AG04450 (cell line): ENCODE data around the gene MDK. TPM values are rescaled to one million over a fixed set of nuclear protein-coding genes. Genes with fewer than 3 reads are reported as not detected.

Experiments
- CTCF ChIA-PET: fragments of 300-600, 350-600 bp; formaldehyde crosslinking; extraction: SDS; loops from one replicate; lab custom pipeline; 2022; ENCODE audit warnings: antibody characterized with exemption, inconsistent platforms; lab: Charles Lee
- POLR2A ChIA-PET: fragments of 350-600 bp; formaldehyde crosslinking; extraction: SDS; loops from one replicate; lab custom pipeline; 2021; ENCODE audit warnings: antibody characterized with exemption, inconsistent platforms; lab: Yijun Ruan, JAX
- DNase-seq: peaks from one replicate; pipeline ENCODE4 v3.0.0-alpha.2; 2011; ENCODE audit warnings: low read depth, low spot score
- H3K27ac ChIP-seq: one replicate; pipeline ENCODE4 v1.5.1; 2012; ENCODE audit warnings: low read depth, low read length, control low read depth
- H3K27me3 ChIP-seq: one replicate; pipeline ENCODE4 v1.6.0; 2012; ENCODE audit warnings: low read length; ENCODE audit not compliant: control insufficient read depth, insufficient read depth
- H3K4me3 ChIP-seq: 2 replicates; pipeline ENCODE4 v1.5.1; 2011; ENCODE audit warnings: mild to moderate bottlenecking, low read depth, low read length, control low read depth
- H3K9me3 ChIP-seq: 2 replicates; pipeline ENCODE4 v1.5.1; 2012; ENCODE audit warnings: low read length; ENCODE audit not compliant: control insufficient read depth, insufficient read depth
- polyA minus RNA-seq: library from RNA; depleted of rRNA, polyadenylated mRNA; stranded (reverse); fragments of >200 nt; gene quantifications from 2 replicates; pipeline ENCODE4 v1.2.3, GENCODE V29; 2011; rRNA and poly(A)+ RNA removed
- polyA plus RNA-seq: library from polyadenylated mRNA; depleted of rRNA; stranded (reverse); fragments of >200 nt; gene quantifications from 2 replicates; pipeline ENCODE4 v1.2.3, GENCODE V29; 2011; rRNA removed
- TF ChIP-seq, protein P1 (sequence below): IDR thresholded peaks from 2 replicates; pipeline ENCODE4 v1.5.1; 2011; ENCODE audit warnings: low read depth, low read length, control low read depth, inconsistent platforms

The MDK gene, protein sequence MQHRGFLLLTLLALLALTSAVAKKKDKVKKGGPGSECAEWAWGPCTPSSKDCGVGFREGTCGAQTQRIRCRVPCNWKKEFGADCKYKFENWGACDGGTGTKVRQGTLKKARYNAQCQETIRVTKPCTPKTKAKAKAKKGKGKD
- polyA plus RNA-seq (445 and 578 TPM in 2 replicates), polyA minus RNA-seq (66.6 and 91.2 TPM in 2 replicates)

DNA sequence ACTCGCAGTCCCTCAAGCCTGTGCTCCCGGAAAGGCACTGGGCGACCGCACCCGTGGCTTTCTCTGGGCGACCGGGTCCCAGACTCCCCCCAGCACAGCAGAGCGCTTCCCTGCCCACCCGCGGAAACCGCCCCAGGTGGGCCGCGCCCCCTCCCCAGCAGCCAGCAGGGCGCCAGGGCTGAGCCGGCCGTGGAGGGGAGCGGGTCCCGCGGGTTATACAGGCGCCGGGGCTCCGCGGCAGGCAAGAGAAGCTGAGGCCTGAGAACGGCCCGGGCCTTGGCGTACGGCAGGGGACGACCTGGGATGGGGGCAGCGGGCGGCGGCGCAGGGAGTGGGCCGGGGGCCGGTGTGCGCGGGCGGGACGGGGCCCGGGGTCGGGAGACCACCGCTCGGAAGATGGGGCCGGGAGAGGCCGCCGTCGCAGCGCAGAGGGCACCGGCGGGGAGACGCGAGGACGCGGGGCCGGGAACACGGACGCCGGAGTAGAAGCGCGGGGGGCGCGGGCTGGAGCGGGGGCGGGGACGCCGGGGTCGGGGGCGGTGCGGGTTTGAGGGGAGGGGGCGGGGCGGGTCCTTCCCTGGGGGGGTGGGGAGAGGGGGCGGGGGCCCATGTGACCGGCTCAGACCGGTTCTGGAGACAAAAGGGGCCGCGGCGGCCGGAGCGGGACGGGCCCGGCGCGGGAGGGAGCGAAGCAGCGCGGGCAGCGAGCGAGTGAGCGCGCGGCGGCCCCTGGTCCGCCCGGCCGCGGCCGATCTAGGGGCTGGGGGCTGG, at the start of gene MDK:
MDK (plus strand) TSS at position 622 of the 771 bp plus-strand sequence. CDS start 389 bp downstream, outside the sequence.
- H3K27ac ChIP-seq = peak within 1 kb of the TSS; percentile 21
- peaks cover 12% of the 10 kb centered on the region; the same call in 1 of the 2 replicates for H3K9me3 ChIP-seq
- peak within 1 kb of the TSS; percentile 72 for H3K4me3 ChIP-seq
- ChIA-PET CTCF (interaction anchor here (0.6 to 1.7 kb wide), 2 partner anchors 148 to 447 kb away, joined by 3 to 5 read pairs; no protein-coding TSS in a partner anchor), POLR2A (interaction anchor here (0.6 to 1.6 kb wide), 2 partner anchors 11 to 73 kb away, joined by 3 read pairs; no protein-coding TSS in a partner anchor)
- TF ChIP-seq, protein P1, sequence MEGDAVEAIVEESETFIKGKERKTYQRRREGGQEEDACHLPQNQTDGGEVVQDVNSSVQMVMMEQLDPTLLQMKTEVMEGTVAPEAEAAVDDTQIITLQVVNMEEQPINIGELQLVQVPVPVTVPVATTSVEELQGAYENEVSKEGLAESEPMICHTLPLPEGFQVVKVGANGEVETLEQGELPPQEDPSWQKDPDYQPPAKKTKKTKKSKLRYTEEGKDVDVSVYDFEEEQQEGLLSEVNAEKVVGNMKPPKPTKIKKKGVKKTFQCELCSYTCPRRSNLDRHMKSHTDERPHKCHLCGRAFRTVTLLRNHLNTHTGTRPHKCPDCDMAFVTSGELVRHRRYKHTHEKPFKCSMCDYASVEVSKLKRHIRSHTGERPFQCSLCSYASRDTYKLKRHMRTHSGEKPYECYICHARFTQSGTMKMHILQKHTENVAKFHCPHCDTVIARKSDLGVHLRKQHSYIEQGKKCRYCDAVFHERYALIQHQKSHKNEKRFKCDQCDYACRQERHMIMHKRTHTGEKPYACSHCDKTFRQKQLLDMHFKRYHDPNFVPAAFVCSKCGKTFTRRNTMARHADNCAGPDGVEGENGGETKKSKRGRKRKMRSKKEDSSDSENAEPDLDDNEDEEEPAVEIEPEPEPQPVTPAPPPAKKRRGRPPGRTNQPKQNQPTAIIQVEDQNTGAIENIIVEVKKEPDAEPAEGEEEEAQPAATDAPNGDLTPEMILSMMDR = no peak
- H3K27me3 ChIP-seq = no peaks in the 10 kb centered on the region
- no peak for DNase-seq

DNA sequence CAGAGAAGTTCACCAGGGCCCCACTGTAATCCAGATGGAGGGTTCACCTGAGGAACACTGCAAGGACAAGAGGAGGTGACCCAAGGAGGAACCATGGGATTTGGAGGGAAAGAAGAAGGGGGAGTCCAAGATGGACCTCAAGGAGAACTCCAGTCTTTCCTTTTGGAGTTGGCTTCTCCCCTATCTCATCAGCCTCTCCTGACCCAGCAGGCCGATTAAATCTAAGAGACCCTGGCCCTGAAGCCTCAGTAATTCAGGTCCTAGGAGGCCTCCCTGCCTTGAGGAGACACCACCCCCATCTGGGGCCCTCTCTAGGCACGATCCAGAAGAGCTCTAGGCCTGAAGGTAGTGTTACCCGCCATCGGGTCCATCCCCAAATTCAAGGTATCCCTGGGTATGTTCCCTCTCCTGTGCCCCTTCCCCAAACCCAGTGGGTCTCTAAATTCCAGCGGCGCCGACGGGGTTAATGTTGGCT, 49.3 kb upstream of the MDK start:
- Histone ChIP-seq H3K4me3 (no peak overlapping the region; the same call in 1 of the 2 replicates), H3K9me3 (no peaks in the 10 kb centered on the region; the same call in 1 of the 2 replicates), H3K27me3 (peaks cover 44% of the 10 kb centered on the region), H3K27ac (no peak overlapping the region)
- ChIA-PET CTCF (no interaction called here), POLR2A (interaction anchor here (0.7 kb wide), 1 partner anchor 10 kb away, joined by 3 read pairs; no protein-coding TSS in a partner anchor)
- TF ChIP-seq, protein P1 = no peak
- DNase-seq = no peak

DNA sequence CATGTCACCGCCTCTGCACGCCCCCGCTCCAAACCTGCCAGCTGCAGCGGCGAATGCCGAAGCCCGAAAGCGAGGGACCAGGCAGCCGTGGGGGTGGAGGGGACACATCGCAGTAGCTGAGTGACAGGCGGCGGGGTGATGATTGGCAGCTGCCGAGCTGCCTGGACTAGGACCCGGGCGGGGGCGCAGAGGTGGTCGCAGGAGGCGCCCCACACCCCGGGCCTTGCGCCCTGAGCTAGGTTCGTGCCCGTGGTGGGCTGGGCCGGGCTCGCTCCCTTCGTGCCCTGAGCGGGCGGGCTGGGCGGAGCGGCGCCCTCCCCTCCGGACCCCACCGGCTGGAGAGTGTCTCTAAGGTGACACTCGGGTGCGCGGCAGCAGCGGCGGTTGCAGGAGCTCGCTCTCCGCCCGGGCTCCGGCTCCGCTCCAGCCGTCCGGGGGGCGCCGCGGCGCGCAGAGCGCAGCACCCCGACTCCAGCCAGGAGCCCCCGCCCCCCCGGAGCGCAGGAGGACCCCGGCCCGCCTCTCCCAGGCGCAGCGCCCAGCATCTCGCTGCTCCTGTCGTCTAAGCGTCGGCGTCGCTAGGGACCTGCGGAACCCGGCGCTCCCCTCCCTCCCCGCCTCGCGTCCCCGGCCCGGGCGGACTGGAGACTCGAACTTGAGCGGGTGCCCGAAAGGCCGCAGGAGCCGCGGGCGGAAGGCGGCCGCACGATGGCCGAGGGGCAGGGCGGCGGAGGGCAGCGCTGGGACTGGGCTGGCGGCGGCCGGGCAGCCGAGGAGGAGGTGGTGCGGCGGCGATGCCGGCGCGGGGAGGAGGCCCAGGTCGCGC, 48.7 kb upstream of the MDK start:
- POLR2A ChIA-PET = interaction anchor here (0.7 kb wide), 1 partner anchor 10 kb away, joined by 3 read pairs; no protein-coding TSS in a partner anchor
- peaks cover 44% of the 10 kb centered on the region for H3K27me3 ChIP-seq
- H3K27ac ChIP-seq = no peak overlapping the region
- TF ChIP-seq, protein P1 = no peak
- no peaks in the 10 kb centered on the region; the same call in 1 of the 2 replicates for H3K9me3 ChIP-seq
- CTCF ChIA-PET = no interaction called here
- H3K4me3 ChIP-seq = peak overlapping the region; percentile 32; the same call in 1 of the 2 replicates
- no peak for DNase-seq

DNA sequence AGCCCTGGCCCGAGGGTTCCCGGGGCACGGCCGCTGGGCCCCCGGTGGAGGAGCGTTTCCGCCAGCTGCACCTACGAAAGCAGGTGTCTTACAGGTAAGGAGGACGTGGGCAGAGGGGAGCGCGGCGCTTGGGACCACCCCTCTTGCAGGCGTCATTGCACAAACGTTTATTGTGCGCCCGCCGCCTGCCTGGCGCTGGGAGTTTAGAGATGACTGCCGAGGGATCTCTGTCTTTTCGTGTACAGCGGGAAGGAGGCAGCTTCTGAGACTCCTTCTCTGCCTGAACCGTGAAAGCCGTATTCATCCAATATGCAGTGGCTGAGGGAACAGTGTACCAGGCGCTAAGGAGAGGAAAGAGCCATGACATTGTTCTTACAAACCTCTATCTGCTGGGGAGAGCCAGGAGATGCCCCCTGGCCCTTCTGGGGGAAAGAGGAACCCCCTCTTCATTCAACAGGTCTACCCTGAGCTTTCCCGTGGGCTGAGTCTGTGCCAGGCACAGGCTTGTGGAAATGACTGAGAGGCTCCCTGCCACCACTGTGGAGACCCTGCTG, 48.0 kb upstream of the MDK start:
- Histone ChIP-seq H3K4me3 (peak overlapping the region; percentile 32), H3K27ac (no peak overlapping the region), H3K27me3 (peaks cover 47% of the 10 kb centered on the region), H3K9me3 (no peaks in the 10 kb centered on the region; the same call in 1 of the 2 replicates)
- ChIA-PET POLR2A (no interaction called here), CTCF (no interaction called here)
- TF ChIP-seq, protein P1 = no peak
- no peak for DNase-seq
